Measurements from ENCODE around the gene C17orf67. TPM values are rescaled to one million over a fixed set of nuclear protein-coding genes. Genes with fewer than 3 reads are reported as not detected.
A peak's percentile ranks its signal among the peaks of the same experiment; 100 is the strongest.

The C17orf67 gene
- total RNA-seq, 6 donors from 2014 or later = 0.76 to 4.2 (median 1.6) TPM

DNA sequence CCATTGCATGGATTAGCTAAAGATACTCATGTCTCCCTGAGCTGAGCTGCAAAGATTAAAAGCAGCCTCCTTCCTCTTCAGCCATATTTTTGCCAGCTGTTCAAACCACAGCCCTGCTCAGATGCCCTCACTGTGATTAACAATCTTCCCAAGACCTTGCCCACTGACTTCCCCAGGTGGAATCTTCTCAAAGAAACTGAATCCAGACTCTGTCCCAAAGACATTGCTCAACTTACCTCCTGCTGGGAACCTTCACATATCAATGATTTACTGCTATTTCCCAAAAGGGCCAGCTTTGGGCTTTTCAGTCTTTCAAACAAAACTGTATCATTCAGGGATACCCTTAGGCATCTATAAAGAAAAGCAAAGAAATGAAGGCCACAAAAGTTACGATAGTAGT is 9.2 kb downstream of the C17orf67 start:
- TF ChIP-seq POLR2AphosphoS5 (IDR thresholded peaks at IDR 0.05) (no peak), EP300 (IDR thresholded peaks at IDR 0.05) (no peak), POLR2A (IDR thresholded peaks at IDR 0.05) (no peak)
- TF ChIP-seq, protein P1, sequence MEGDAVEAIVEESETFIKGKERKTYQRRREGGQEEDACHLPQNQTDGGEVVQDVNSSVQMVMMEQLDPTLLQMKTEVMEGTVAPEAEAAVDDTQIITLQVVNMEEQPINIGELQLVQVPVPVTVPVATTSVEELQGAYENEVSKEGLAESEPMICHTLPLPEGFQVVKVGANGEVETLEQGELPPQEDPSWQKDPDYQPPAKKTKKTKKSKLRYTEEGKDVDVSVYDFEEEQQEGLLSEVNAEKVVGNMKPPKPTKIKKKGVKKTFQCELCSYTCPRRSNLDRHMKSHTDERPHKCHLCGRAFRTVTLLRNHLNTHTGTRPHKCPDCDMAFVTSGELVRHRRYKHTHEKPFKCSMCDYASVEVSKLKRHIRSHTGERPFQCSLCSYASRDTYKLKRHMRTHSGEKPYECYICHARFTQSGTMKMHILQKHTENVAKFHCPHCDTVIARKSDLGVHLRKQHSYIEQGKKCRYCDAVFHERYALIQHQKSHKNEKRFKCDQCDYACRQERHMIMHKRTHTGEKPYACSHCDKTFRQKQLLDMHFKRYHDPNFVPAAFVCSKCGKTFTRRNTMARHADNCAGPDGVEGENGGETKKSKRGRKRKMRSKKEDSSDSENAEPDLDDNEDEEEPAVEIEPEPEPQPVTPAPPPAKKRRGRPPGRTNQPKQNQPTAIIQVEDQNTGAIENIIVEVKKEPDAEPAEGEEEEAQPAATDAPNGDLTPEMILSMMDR (IDR thresholded peaks at IDR 0.05) = no peak
- WGBS, 2 donors = 92 to 94% methylated on average over 1 of the region's 1 CpG
- Histone ChIP-seq H3K4me3 (no peak overlapping the region), H3K27ac (peak overlapping the region in 1 of 4 donors; percentile 2), H3K4me1 (peaks cover 0 to 9% (median 4%) of the 10 kb centered on the region in 4 donors), H3K27me3 (no peaks in the 10 kb centered on the region), H3K9me3 (no peaks in the 10 kb centered on the region), H3K36me3 (no peaks in the 10 kb centered on the region)
- DNase-seq (no peak), ATAC-seq (ENCODE audit: low FRiP score in 2 of 2) (no peak)

DNA sequence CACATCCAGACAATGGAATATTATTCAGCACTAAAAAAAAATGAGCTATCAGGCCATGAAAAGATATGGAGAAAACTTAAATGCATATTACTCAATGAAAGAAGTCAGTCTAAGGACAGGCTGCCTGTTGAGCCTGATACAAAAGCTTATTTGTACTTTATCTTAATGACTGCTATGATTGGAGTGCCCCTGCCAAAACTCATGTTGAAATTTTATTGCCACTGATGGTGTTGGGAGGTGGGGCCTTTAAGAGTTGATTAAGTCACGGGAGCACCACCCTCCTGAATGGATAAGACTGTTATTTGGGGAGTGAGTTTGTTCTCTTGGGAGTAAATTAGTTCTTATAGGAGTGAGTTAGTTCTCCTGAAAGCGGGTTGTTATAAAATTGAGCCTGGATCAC is 9.9 kb downstream of the C17orf67 start:
- H3K4me1 ChIP-seq = peaks cover 0 to 11% (median 5%) of the 10 kb centered on the region in 4 donors
- TF ChIP-seq, protein P1 (IDR thresholded peaks at IDR 0.05) = no peak
- TF ChIP-seq EP300 (IDR thresholded peaks at IDR 0.05) (no peak), POLR2AphosphoS5 (IDR thresholded peaks at IDR 0.05) (no peak), POLR2A (IDR thresholded peaks at IDR 0.05) (no peak)
- H3K4me3 ChIP-seq = no peak overlapping the region
- H3K27ac ChIP-seq = peak overlapping the region in 1 of 4 donors; percentile 2
- WGBS, 2 donors = 75 to 86% methylated on average over 2 of the region's 2 CpGs
- H3K9me3 ChIP-seq = no peaks in the 10 kb centered on the region
- ATAC-seq (ENCODE audit: low FRiP score in 2 of 2) = no peak
- no peak for DNase-seq
- H3K36me3 ChIP-seq = no peaks in the 10 kb centered on the region
- no peaks in the 10 kb centered on the region for H3K27me3 ChIP-seq

DNA sequence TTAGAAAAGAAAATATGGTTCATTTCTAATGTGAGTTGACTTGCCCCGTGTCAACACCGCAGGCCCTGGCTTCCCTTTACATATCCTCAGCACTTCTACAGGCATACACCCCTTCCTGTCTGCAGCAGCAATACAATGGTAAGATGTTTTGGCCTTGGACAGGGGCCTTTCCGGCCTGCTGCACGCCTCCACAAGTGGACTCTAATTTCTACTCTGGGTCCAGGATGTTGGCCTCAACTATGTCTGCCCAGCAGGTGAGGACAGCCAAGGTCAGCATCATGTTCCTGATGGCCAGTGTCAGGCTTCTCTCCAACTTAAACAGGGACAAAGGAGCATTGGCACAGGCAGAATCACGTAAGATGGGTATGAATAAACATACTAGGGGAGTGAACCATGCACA is 11.0 kb downstream of the C17orf67 start:
- WGBS, 2 donors = 46 to 62% methylated on average over 5 of the region's 5 CpGs
- no peak for DNase-seq

DNA sequence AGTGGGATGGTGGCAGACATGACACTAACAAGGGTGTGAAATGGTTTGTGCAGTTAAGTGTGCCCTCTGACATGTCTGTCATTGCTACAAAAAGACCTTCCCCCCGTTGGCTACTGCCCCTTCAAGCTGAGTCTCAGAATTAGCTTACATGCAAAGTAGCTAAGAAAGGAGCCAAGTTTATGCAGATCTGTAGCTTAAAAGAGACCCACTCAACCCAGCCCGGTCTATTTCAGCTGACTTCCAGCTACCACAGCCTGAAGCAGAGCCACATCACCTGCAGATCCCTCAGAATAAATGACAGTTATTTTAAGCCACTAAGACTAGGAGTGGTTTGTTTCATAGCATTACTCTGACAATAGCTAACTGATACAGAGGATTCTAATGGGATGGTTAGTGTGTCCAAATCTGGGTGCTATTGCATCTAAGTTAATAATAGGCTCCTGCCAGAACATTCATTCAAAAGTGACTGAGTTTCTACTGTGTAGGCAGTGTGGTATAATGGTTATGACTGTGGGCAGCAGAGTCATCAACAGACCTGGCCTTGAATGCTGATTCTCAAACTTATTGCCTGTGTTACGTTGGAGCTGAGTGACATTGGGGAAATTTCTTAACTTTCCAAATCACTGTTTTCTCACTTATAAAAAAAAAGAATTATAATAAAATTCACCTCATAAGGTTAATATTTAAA is 11.7 kb downstream of the C17orf67 start:
- no peaks in the 10 kb centered on the region for H3K9me3 ChIP-seq
- ATAC-seq (ENCODE audit: low FRiP score in 2 of 2) (no peak), DNase-seq (no peak)
- TF ChIP-seq POLR2A (IDR thresholded peaks at IDR 0.05) (no peak), POLR2AphosphoS5 (IDR thresholded peaks at IDR 0.05) (no peak), EP300 (IDR thresholded peaks at IDR 0.05) (no peak)
- TF ChIP-seq, protein P1 (IDR thresholded peaks at IDR 0.05) = no peak
- 73 to 89% methylated on average over 3 of the region's 3 CpGs for WGBS, 2 donors
- no peak overlapping the region for H3K4me3 ChIP-seq
- H3K4me1 ChIP-seq = peaks cover 0 to 11% (median 5%) of the 10 kb centered on the region in 4 donors
- peak overlapping the region in 3 of 4 donors; percentile 5 to 21 (median 14) for H3K27ac ChIP-seq
- no peaks in the 10 kb centered on the region for H3K36me3 ChIP-seq
- no peaks in the 10 kb centered on the region for H3K27me3 ChIP-seq

More for the DNA sequence above, 11.0 kb downstream of the C17orf67 start:
- no peak overlapping the region for H3K4me3 ChIP-seq
- H3K27ac ChIP-seq = peak overlapping the region in 2 of 4 donors; percentile 2 to 5
- no peaks in the 10 kb centered on the region for H3K9me3 ChIP-seq
- ATAC-seq (ENCODE audit: low FRiP score in 2 of 2) = no peak
- no peaks in the 10 kb centered on the region for H3K27me3 ChIP-seq
- H3K4me1 ChIP-seq = peaks cover 0 to 11% (median 5%) of the 10 kb centered on the region in 4 donors
- H3K36me3 ChIP-seq = no peaks in the 10 kb centered on the region
- TF ChIP-seq, protein P1 (IDR thresholded peaks at IDR 0.05) = no peak
- TF ChIP-seq EP300 (IDR thresholded peaks at IDR 0.05) (no peak), POLR2A (IDR thresholded peaks at IDR 0.05) (no peak), POLR2AphosphoS5 (IDR thresholded peaks at IDR 0.05) (peak; percentile 30 to 52)

- no peak for ATAC-seq (ENCODE audit: low FRiP score in 2 of 2)
- Histone ChIP-seq H3K27ac (no peak overlapping the region), H3K27me3 (no peaks in the 10 kb centered on the region), H3K4me3 (no peak overlapping the region), H3K4me1 (peaks cover 0 to 11% (median 5%) of the 10 kb centered on the region in 4 donors), H3K9me3 (no peaks in the 10 kb centered on the region), H3K36me3 (no peaks in the 10 kb centered on the region)
- 80 to 81% methylated on average over 10 of the region's 10 CpGs for WGBS, 2 donors
- DNase-seq = no peak
- TF ChIP-seq EP300 (IDR thresholded peaks at IDR 0.05) (no peak), POLR2AphosphoS5 (IDR thresholded peaks at IDR 0.05) (no peak), POLR2A (IDR thresholded peaks at IDR 0.05) (no peak)
Measured at GRCh38 chr17:56820207-56820606, 13.5 kb downstream of the C17orf67 start.
